Ovary (tissue), 3 donors: ENCODE results near the gene LRRC14B.

Experiments
- EP300 ChIP-seq: sonication (generic); formaldehyde crosslinking; IDR thresholded peaks from one replicate; pipeline ENCODE4 v1.6.1; 2017; ENCODE audit warnings: antibody characterized with exemption
- POLR2A ChIP-seq: fragments of 450-650 bp; IDR thresholded peaks from one replicate; pipeline ENCODE4 v1.6.1; 2017; ENCODE audit warnings: antibody characterized with exemption, mild to moderate bottlenecking, moderate library complexity
- TF ChIP-seq, protein P1 (sequence below), 3 donors: fragments of 450-650 bp in 2 of 3; fragments of 200-600 bp in 1 of 3; IDR thresholded peaks; one replicate each; pipeline versions ENCODE4 v1.5.1 to v1.8.0; 2016 to 2022; ENCODE audit warnings: antibody characterized with exemption in 3 of 3, mild to moderate bottlenecking in 1 of 3
- donor health status: DM: no; HTN: no; CAD: no.

DNA sequence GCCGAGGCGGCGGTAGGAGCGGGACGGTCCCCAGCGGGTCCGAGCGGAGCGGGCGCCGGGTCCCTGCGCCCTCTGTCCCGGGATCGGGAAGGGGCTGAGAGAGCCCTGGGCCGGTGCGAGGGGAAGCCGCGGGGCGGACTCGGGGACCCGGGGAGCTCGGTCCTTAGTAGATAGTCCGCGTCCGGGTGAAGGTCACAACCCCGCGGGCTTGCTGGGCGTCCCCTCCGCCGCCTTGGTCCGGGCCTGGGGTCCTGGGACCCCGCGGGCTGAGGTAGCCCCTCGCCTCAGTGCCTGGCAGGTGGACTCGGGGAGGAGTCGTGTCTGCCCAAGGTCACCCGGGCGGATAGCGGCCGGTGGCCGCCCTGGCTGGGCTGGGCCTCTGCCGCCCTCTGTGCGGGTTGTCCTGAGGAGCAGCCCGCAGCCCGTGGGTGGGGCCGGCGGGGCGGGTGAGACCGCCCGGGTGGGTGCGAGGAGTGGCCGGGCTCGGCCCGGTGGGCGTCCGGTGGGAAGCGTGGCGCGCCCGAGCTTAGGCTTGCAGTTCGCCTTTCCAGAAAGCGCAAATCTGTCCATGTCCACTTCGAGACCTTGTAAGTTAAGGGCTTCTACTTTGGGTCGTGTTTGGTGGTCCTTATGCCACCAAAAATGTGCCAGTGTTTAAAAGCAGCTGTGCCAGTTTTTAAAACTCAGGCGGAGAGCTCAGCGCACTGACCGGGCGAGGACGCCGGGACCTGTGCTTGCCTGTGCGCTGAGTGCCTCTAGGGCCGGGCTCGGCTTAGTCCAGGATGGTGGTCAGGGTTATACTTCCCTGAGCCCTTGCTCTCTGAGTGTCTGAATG is 27.4 kb downstream of the LRRC14B start:
- TF ChIP-seq, protein P1, sequence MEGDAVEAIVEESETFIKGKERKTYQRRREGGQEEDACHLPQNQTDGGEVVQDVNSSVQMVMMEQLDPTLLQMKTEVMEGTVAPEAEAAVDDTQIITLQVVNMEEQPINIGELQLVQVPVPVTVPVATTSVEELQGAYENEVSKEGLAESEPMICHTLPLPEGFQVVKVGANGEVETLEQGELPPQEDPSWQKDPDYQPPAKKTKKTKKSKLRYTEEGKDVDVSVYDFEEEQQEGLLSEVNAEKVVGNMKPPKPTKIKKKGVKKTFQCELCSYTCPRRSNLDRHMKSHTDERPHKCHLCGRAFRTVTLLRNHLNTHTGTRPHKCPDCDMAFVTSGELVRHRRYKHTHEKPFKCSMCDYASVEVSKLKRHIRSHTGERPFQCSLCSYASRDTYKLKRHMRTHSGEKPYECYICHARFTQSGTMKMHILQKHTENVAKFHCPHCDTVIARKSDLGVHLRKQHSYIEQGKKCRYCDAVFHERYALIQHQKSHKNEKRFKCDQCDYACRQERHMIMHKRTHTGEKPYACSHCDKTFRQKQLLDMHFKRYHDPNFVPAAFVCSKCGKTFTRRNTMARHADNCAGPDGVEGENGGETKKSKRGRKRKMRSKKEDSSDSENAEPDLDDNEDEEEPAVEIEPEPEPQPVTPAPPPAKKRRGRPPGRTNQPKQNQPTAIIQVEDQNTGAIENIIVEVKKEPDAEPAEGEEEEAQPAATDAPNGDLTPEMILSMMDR (IDR thresholded peaks at IDR 0.05): no peak
- TF ChIP-seq POLR2A: no peak
- no peak for TF ChIP-seq EP300
